MG63 (cell line): ENCODE results near the gene PDZD2. TPM values are rescaled to one million over a fixed set of nuclear protein-coding genes. Genes with fewer than 3 reads are reported as not detected.
"Not testable (repeated sequence)": the region's sequence is repeated elsewhere in the genome, so short reads cannot be mapped to it uniquely, and the experiment has no call there.

Experiments used
- DNase-seq: peaks from one replicate; pipeline ENCODE4 v3.0.0-alpha.2; 2020
- H3K27me3 ChIP-seq: fragments of 250-450 bp; sonication (Bioruptor Pico); 2 replicates; pipeline ENCODE4 v1.5.1; 2020; ENCODE audit warnings: mild to moderate bottlenecking, moderate library complexity
- H3K36me3 ChIP-seq: fragments of 250-450 bp; sonication (Bioruptor Pico); 2 replicates; pipeline ENCODE4 v1.5.1; 2020; ENCODE audit warnings: mild to moderate bottlenecking, moderate library complexity
- H3K4me3 ChIP-seq: fragments of 250-450 bp; sonication (Bioruptor Pico); 2 replicates; pipeline ENCODE4 v1.5.1; 2020; ENCODE audit warnings: mild to moderate bottlenecking, moderate library complexity
- H3K9me3 ChIP-seq: fragments of 250-450 bp; sonication (Bioruptor Pico); 2 replicates; pipeline ENCODE4 v1.5.1; 2020; ENCODE audit warnings: mild to moderate bottlenecking, moderate library complexity
- total RNA-seq: library from RNA; depleted of rRNA; stranded (reverse); fragments of >200 nt; shearing (Covaris generic); gene quantifications from 2 replicates; pipeline ENCODE4 v1.2.3, GENCODE V29; 2014; ENCODE audit warnings: low replicate concordance

Gene PDZD2
- total RNA-seq, 1 experiment from 2014 or later, result 0.13 TPM

- Histone ChIP-seq H3K4me3 (no peak overlapping the region), H3K9me3 (no peaks in the 10 kb centered on the region), H3K36me3 (no peaks in the 10 kb centered on the region), H3K27me3 (no peaks in the 10 kb centered on the region)
- peak; percentile 20 for DNase-seq
Measured at GRCh38 chr5:31993165-31993961, 354.4 kb downstream of the PDZD2 start.

GRCh38 chr5:31995006-31995405 lies 356.1 kb downstream of the PDZD2 start:
- H3K9me3 ChIP-seq, result no peaks in the 10 kb centered on the region
- no peaks in the 10 kb centered on the region for H3K36me3 ChIP-seq
- H3K4me3 ChIP-seq, result no peak overlapping the region
- no peaks in the 10 kb centered on the region for H3K27me3 ChIP-seq
- no peak for DNase-seq

GRCh38 chr5:31995714-31996113 lies 356.8 kb downstream of the PDZD2 start:
- H3K27me3 ChIP-seq, result no peaks in the 10 kb centered on the region
- no peaks in the 10 kb centered on the region for H3K36me3 ChIP-seq
- no peak overlapping the region for H3K4me3 ChIP-seq
- H3K9me3 ChIP-seq, result no peaks in the 10 kb centered on the region
- DNase-seq, result no peak

GRCh38 chr5:31996909-31997308 lies 358.0 kb downstream of the PDZD2 start:
- DNase-seq, result no peak
- Histone ChIP-seq H3K9me3 (no peaks in the 10 kb centered on the region), H3K27me3 (no peaks in the 10 kb centered on the region), H3K36me3 (no peaks in the 10 kb centered on the region), H3K4me3 (no peak overlapping the region)

GRCh38 chr5:31999470-31999869 lies 360.5 kb downstream of the PDZD2 start:
- DNase-seq, result no peak
- no peaks in the 10 kb centered on the region for H3K36me3 ChIP-seq
- no peaks in the 10 kb centered on the region for H3K27me3 ChIP-seq
- no peaks in the 10 kb centered on the region for H3K9me3 ChIP-seq
- H3K4me3 ChIP-seq, result no peak overlapping the region

GRCh38 chr5:32000731-32001130 lies 361.8 kb downstream of the PDZD2 start:
- no peak overlapping the region for H3K4me3 ChIP-seq
- H3K36me3 ChIP-seq, result no peaks in the 10 kb centered on the region
- no peaks in the 10 kb centered on the region for H3K9me3 ChIP-seq
- H3K27me3 ChIP-seq, result no peaks in the 10 kb centered on the region
- no peak for DNase-seq

- Histone ChIP-seq H3K9me3 (no peaks in the 10 kb centered on the region), H3K27me3 (no peaks in the 10 kb centered on the region), H3K36me3 (no peaks in the 10 kb centered on the region), H3K4me3 (no peak overlapping the region)
- DNase-seq, result no peak
Measured at GRCh38 chr5:32001284-32001683, 362.4 kb downstream of the PDZD2 start.

- Histone ChIP-seq H3K36me3 (no peaks in the 10 kb centered on the region), H3K4me3 (no peak overlapping the region), H3K9me3 (no peaks in the 10 kb centered on the region), H3K27me3 (no peaks in the 10 kb centered on the region)
- no peak for DNase-seq
Measured at GRCh38 chr5:32001707-32002106, 362.8 kb downstream of the PDZD2 start.

- DNase-seq, result no peak
- Histone ChIP-seq H3K36me3 (no peaks in the 10 kb centered on the region), H3K4me3 (no peak overlapping the region), H3K9me3 (no peaks in the 10 kb centered on the region), H3K27me3 (no peaks in the 10 kb centered on the region)
Measured at GRCh38 chr5:32002755-32003154, 363.8 kb downstream of the PDZD2 start.

- Histone ChIP-seq H3K36me3 (no peaks in the 10 kb centered on the region), H3K27me3 (no peaks in the 10 kb centered on the region), H3K9me3 (no peaks in the 10 kb centered on the region), H3K4me3 (no peak overlapping the region)
- no peak for DNase-seq
Measured at GRCh38 chr5:32003981-32004380, 365.1 kb downstream of the PDZD2 start.

- no peaks in the 10 kb centered on the region for H3K36me3 ChIP-seq
- no peak for DNase-seq
- no peak overlapping the region for H3K4me3 ChIP-seq
- H3K9me3 ChIP-seq, result no peaks in the 10 kb centered on the region
- no peaks in the 10 kb centered on the region for H3K27me3 ChIP-seq
Measured at GRCh38 chr5:32004404-32004803, 365.5 kb downstream of the PDZD2 start.

- Histone ChIP-seq H3K27me3 (no peaks in the 10 kb centered on the region), H3K9me3 (no peaks in the 10 kb centered on the region), H3K36me3 (no peaks in the 10 kb centered on the region), H3K4me3 (no peak overlapping the region)
- no peak for DNase-seq
Measured at GRCh38 chr5:32008746-32009145, 369.8 kb downstream of the PDZD2 start.

GRCh38 chr5:32013658-32014057 lies 374.7 kb downstream of the PDZD2 start:
- no peaks in the 10 kb centered on the region for H3K9me3 ChIP-seq
- H3K36me3 ChIP-seq, result no peaks in the 10 kb centered on the region
- H3K4me3 ChIP-seq, result no peak overlapping the region
- no peak for DNase-seq
- no peaks in the 10 kb centered on the region for H3K27me3 ChIP-seq

GRCh38 chr5:32014096-32014745 lies 375.3 kb downstream of the PDZD2 start:
- Histone ChIP-seq H3K4me3 (no peak overlapping the region), H3K9me3 (no peaks in the 10 kb centered on the region), H3K27me3 (no peaks in the 10 kb centered on the region), H3K36me3 (no peaks in the 10 kb centered on the region)
- no peak for DNase-seq

GRCh38 chr5:32015262-32015661 lies 376.3 kb downstream of the PDZD2 start:
- H3K4me3 ChIP-seq, H3K9me3 ChIP-seq, DNase-seq, H3K36me3 ChIP-seq, H3K27me3 ChIP-seq: not testable (repeated sequence)

- Histone ChIP-seq H3K9me3 (no peaks in the 10 kb centered on the region), H3K4me3 (no peak overlapping the region), H3K27me3 (no peaks in the 10 kb centered on the region), H3K36me3 (no peaks in the 10 kb centered on the region)
- peak; percentile 27 for DNase-seq
Measured at GRCh38 chr5:32017692-32018367, 378.9 kb downstream of the PDZD2 start.
